Measurements from ENCODE around the gene ZNF789. TPM values are rescaled to one million over a fixed set of nuclear protein-coding genes. Genes with fewer than 3 reads are reported as not detected.
A peak's percentile ranks its signal among the peaks of the same experiment; 100 is the strongest.

ZNF789 gene
- total RNA-seq, 1 donor from 2014 or later, result 7.3 TPM

DNA sequence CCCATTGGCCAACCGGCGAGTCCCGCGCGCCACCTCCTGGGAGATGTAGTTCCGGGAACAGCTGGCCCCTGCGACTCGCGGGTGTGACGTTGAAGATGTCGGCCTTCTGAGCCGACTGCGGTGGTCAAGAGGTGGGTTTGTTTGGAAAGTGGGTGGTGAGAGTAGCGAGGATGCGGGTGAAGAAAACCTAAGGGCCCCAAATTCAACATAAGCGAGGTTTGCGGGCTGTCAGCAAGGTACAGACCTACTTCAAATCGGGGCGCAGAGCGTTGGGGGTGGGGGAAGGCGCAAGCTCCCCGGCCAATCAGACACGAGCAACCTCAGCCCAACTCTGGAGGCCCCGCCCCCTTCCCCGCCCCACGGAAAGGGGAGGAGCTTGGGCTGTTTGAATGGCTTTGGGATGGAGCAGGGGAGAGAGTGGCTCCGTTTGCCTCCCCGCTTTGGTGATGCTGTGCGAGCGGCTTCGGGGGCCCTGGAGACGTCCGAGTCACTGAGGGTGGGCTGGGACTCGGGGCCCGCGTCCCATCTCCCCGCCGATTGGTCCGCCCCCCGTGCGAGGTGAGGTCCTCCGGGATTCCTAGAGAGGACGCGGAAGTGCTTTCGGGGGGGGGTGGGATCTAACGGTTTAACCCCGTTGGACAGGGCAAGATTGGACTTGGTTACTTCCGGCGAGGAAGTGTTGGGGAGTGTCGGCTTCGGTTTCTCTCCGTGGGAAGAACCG lies 32.1 kb downstream of the ZNF789 start, which contains the start of gene ZKSCAN5:
TSS of gene ZKSCAN5 (plus strand) at position 60 of the 721 bp plus-strand sequence. CDS start 1,383 bp downstream, outside the sequence.
- TF ChIP-seq, protein P1, sequence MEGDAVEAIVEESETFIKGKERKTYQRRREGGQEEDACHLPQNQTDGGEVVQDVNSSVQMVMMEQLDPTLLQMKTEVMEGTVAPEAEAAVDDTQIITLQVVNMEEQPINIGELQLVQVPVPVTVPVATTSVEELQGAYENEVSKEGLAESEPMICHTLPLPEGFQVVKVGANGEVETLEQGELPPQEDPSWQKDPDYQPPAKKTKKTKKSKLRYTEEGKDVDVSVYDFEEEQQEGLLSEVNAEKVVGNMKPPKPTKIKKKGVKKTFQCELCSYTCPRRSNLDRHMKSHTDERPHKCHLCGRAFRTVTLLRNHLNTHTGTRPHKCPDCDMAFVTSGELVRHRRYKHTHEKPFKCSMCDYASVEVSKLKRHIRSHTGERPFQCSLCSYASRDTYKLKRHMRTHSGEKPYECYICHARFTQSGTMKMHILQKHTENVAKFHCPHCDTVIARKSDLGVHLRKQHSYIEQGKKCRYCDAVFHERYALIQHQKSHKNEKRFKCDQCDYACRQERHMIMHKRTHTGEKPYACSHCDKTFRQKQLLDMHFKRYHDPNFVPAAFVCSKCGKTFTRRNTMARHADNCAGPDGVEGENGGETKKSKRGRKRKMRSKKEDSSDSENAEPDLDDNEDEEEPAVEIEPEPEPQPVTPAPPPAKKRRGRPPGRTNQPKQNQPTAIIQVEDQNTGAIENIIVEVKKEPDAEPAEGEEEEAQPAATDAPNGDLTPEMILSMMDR (IDR thresholded peaks at IDR 0.05), result no peak
- Mint-ChIP-seq H3K36me3 (ENCODE audit: low read depth) (no peaks in the 10 kb centered on the region), H3K4me1 (ENCODE audit: low read depth) (peaks cover 27% of the 10 kb centered on the region), H3K4me3 (ENCODE audit: unreplicated experiment) (peak within 1 kb of the TSS; percentile 95), H3K27ac (ENCODE audit: unreplicated experiment) (peak within 1 kb of the TSS; percentile 99), H3K27me3 (ENCODE audit: low read depth) (no peaks in the 10 kb centered on the region), H3K9me3 (ENCODE audit: low read depth) (no peaks in the 10 kb centered on the region)
- peak; percentile 100 for DNase-seq (ENCODE audit: low spot score)

DNA sequence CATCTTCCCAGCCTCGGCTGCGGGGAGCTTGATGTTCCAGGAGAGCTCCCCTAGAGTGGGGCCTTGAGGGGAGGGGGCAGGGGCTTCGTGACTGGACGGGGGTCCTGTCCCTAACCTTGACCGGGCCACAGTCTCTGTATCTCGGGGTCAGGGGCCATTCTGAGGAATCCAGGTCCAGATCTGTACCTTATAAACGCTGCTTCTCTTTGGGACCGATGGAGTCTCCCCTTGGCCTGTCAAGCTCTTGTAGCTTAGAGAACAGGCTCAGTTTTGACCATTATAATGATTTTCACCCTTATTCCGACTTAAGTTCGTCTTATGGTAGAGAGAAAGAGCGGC lies 32.6 kb downstream of the ZNF789 start:
- no peak for DNase-seq (ENCODE audit: low spot score)
- no peaks in the 10 kb centered on the region for H3K9me3 Mint-ChIP-seq (ENCODE audit: low read depth)
- H3K27ac Mint-ChIP-seq (ENCODE audit: unreplicated experiment), result peak overlapping the region; percentile 99
- H3K36me3 Mint-ChIP-seq (ENCODE audit: low read depth), result no peaks in the 10 kb centered on the region
- TF ChIP-seq, protein P1 (IDR thresholded peaks at IDR 0.05), result no peak
- peaks cover 27% of the 10 kb centered on the region for H3K4me1 Mint-ChIP-seq (ENCODE audit: low read depth)
- H3K27me3 Mint-ChIP-seq (ENCODE audit: low read depth), result no peaks in the 10 kb centered on the region
- H3K4me3 Mint-ChIP-seq (ENCODE audit: unreplicated experiment), result peak overlapping the region; percentile 95

DNA sequence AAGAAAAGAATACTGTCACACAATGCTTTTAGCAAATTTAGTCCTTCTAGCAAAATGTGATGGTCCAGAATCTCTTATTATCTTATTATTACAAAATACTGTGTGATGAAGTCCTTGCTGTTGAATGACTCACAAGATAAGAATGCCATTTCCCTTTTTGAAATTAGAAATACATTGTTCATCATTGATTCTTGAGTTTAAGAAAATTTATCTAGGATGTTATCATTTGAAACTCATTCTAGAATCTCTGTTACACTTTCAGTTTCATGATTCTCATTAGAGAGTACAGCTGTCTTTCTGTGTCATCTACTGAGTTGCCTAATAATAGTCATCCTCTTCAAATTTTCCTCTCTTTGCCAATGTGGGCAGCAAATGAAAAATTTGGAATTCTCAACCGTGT lies 41.4 kb downstream of the ZNF789 start:
- no peak for DNase-seq (ENCODE audit: low spot score)
- Mint-ChIP-seq H3K36me3 (ENCODE audit: low read depth) (peaks cover 24% of the 10 kb centered on the region), H3K27ac (ENCODE audit: unreplicated experiment) (no peak overlapping the region), H3K4me1 (ENCODE audit: low read depth) (no peaks in the 10 kb centered on the region), H3K9me3 (ENCODE audit: low read depth) (no peaks in the 10 kb centered on the region), H3K27me3 (ENCODE audit: low read depth) (no peaks in the 10 kb centered on the region), H3K4me3 (ENCODE audit: unreplicated experiment) (no peak overlapping the region)
- TF ChIP-seq, protein P1 (IDR thresholded peaks at IDR 0.05), result no peak

DNA sequence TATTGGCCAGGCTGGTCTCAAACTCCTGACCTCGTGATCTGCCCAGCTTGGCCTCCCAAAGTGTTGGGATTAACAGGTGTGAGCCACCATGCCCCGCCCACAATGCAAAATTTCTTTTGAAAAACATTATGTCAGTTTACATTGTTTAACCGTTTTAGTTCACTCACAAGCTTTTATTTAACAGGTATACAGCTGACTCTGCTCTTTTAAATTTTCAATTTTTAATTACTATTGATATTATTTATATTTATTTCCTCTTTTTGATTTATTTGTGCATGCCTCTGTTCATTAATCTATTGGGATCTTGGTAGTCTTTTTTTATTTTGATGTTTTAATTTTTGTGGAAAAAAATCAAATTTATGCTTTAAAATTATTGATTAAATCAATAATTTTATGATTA lies 48.7 kb downstream of the ZNF789 start:
- no peak overlapping the region for H3K4me3 Mint-ChIP-seq (ENCODE audit: unreplicated experiment)
- H3K27me3 Mint-ChIP-seq (ENCODE audit: low read depth), result no peaks in the 10 kb centered on the region
- H3K27ac Mint-ChIP-seq (ENCODE audit: unreplicated experiment), result no peak overlapping the region
- H3K9me3 Mint-ChIP-seq (ENCODE audit: low read depth), result no peaks in the 10 kb centered on the region
- DNase-seq (ENCODE audit: low spot score), result no peak
- TF ChIP-seq, protein P1 (IDR thresholded peaks at IDR 0.05), result no peak
- no peaks in the 10 kb centered on the region for H3K4me1 Mint-ChIP-seq (ENCODE audit: low read depth)
- H3K36me3 Mint-ChIP-seq (ENCODE audit: low read depth), result peaks cover 38% of the 10 kb centered on the region

DNA sequence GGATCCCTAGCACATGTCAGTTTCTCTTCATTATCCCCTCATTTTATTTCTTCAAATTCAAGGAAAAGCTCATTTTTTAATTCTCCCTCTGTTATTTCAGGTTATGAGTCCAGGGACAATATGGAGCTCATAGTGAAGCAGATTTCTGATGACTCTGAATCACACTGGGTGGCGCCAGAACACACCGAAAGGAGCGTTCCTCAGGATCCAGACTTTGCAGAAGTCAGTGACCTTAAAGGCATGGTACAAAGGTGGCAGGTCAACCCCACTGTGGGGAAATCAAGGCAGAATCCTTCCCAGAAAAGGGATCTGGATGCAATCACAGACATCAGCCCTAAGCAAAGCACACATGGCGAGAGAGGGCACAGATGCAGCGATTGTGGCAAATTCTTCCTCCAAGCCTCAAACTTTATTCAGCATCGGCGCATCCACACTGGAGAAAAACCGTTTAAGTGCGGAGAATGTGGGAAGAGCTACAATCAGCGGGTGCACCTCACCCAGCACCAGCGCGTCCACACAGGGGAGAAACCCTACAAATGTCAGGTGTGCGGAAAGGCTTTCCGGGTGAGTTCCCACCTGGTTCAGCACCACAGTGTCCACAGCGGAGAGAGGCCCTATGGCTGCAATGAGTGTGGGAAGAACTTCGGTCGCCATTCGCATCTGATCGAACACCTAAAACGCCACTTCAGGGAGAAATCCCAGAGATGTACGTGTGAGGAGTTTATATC lies 53.2 kb downstream of the ZNF789 start:
- H3K4me3 Mint-ChIP-seq (ENCODE audit: unreplicated experiment), result no peak overlapping the region
- H3K27me3 Mint-ChIP-seq (ENCODE audit: low read depth), result no peaks in the 10 kb centered on the region
- peak; percentile 26 for DNase-seq (ENCODE audit: low spot score)
- TF ChIP-seq, protein P1 (IDR thresholded peaks at IDR 0.05), result peak; percentile 66
- H3K27ac Mint-ChIP-seq (ENCODE audit: unreplicated experiment), result no peak overlapping the region
- H3K9me3 Mint-ChIP-seq (ENCODE audit: low read depth), result peaks cover 20% of the 10 kb centered on the region
- H3K36me3 Mint-ChIP-seq (ENCODE audit: low read depth), result peaks cover 53% of the 10 kb centered on the region
- H3K4me1 Mint-ChIP-seq (ENCODE audit: low read depth), result no peaks in the 10 kb centered on the region

All from chondrocyte (in vitro differentiated cells).